Kidney epithelial cell (primary cell): Measurements from ENCODE around the gene CBLN2. TPM values are rescaled to one million over a fixed set of nuclear protein-coding genes. Genes with fewer than 3 reads are reported as not detected.

Source experiments
- DNase-seq: peaks from one replicate; pipeline ENCODE4 v3.0.0-alpha.2; 2010; ENCODE audit warnings: low read depth
- H3K27me3 ChIP-seq: 2 replicates; pipeline ENCODE4 v1.6.0; 2011; ENCODE audit warnings: low read length; ENCODE audit not compliant: control insufficient read depth, insufficient read depth
- H3K36me3 ChIP-seq: 2 replicates; pipeline ENCODE4 v1.5.1; 2011; ENCODE audit warnings: low read length; ENCODE audit not compliant: control insufficient read depth, insufficient read depth
- H3K4me3 ChIP-seq: 2 replicates; pipeline ENCODE4 v1.5.1; 2011; ENCODE audit warnings: low read depth, mild to moderate bottlenecking, control low read depth, low read length
- CTCF ChIP-seq: IDR thresholded peaks from 2 replicates; pipeline ENCODE4 v1.5.1; 2011; ENCODE audit warnings: mild to moderate bottlenecking, moderate library complexity, low read length, control low read depth, inconsistent platforms; ENCODE audit not compliant: insufficient read depth, poor library complexity, severe bottlenecking
- total RNA-seq: library from RNA; depleted of rRNA; stranded (reverse); fragments of >200 nt; gene quantifications from 2 replicates; pipeline ENCODE4 v1.2.3, GENCODE V29; 2015

CBLN2 gene
- total RNA-seq, 1 donor from 2014 or later: 0.04 TPM

GRCh38 chr18:72539901-72540300 lies 4.2 kb downstream of the CBLN2 start:
- peaks cover 43% of the 10 kb centered on the region for H3K27me3 ChIP-seq
- no peak overlapping the region for H3K4me3 ChIP-seq
- no peaks in the 10 kb centered on the region for H3K36me3 ChIP-seq
- TF ChIP-seq CTCF: no peak
- DNase-seq: no peak

- Histone ChIP-seq H3K4me3 (no peak overlapping the region), H3K27me3 (no peaks in the 10 kb centered on the region), H3K36me3 (no peaks in the 10 kb centered on the region)
- no peak for TF ChIP-seq CTCF
- DNase-seq: no peak
These were observed 13.5 kb downstream of the CBLN2 start for GRCh38 chr18:72530622-72531021.

- no peak for DNase-seq
- H3K27me3 ChIP-seq: no peaks in the 10 kb centered on the region
- no peaks in the 10 kb centered on the region for H3K36me3 ChIP-seq
- no peak overlapping the region for H3K4me3 ChIP-seq
- no peak for TF ChIP-seq CTCF
These were observed 39.3 kb downstream of the CBLN2 start for GRCh38 chr18:72504866-72505265.

GRCh38 chr18:72502671-72503431 lies 41.3 kb downstream of the CBLN2 start:
- Histone ChIP-seq H3K36me3 (no peaks in the 10 kb centered on the region), H3K4me3 (no peak overlapping the region), H3K27me3 (no peaks in the 10 kb centered on the region)
- no peak for DNase-seq
- TF ChIP-seq CTCF: no peak

- no peak for TF ChIP-seq CTCF
- H3K27me3 ChIP-seq: no peaks in the 10 kb centered on the region
- no peak for DNase-seq
- no peak overlapping the region for H3K4me3 ChIP-seq
- H3K36me3 ChIP-seq: no peaks in the 10 kb centered on the region
These were observed 51.6 kb downstream of the CBLN2 start for GRCh38 chr18:72492497-72492896.
